H1 (cell line): Measurements from ENCODE around the gene IMPDH1. TPM values are rescaled to one million over a fixed set of nuclear protein-coding genes. Genes with fewer than 3 reads are reported as not detected.

Source experiments
- EGR1 ChIP-seq: IDR thresholded peaks from 2 replicates; pipeline ENCODE4 v1.6.1; 2011; ENCODE audit warnings: low read depth, low read length, borderline replicate concordance
- RNF2 ChIP-seq: fragments of 200-900, 300-1000 bp; sonication (generic); IDR thresholded peaks from 2 replicates; pipeline ENCODE4 v1.7.1; 2016; ENCODE audit warnings: borderline replicate concordance, low read depth, mild to moderate bottlenecking, antibody characterized with exemption, low read length; ENCODE audit not compliant: poor library complexity, severe bottlenecking; ENCODE audit errors: missing control alignments
- TEAD4 ChIP-seq: IDR thresholded peaks from 2 replicates; pipeline ENCODE4 v1.6.1; 2012; ENCODE audit warnings: low read depth, low read length, inconsistent platforms, mixed read lengths
- ZNF274 ChIP-seq: IDR thresholded peaks from 2 replicates; pipeline ENCODE4 v1.7.0; 2012; ENCODE audit warnings: low read length, borderline replicate concordance; ENCODE audit errors: extremely low read depth
- polyA plus RNA-seq, 7 experiments: library from polyadenylated mRNA; depleted of rRNA in 3 of 7; stranded (reverse) in 5 of 7; unstranded in 2 of 7; fragments of >200 nt in 5 of 7; fragments of 200-250 nt in 2 of 7; gene quantifications; 1 replicate in 5 of 7; 2 replicates in 1 of 7; 4 replicates in 1 of 7; pipeline versions ENCODE4 v1.2.1 to v1.2.3, GENCODE V29; 2011 to 2013; ENCODE audit warnings: missing spikeins in 2 of 7, mixed read lengths in 2 of 7
- total RNA-seq: library from RNA; stranded (reverse); fragmentation: NEBNext Ultra II Directional; extraction: Animal tissue kit (Norgen Biotek cat#: 25700); gene quantifications from 2 replicates; pipeline ENCODE4 v1.2.1, GENCODE V29; 2021
- TF ChIP-seq, protein P1 (sequence below): fragments of 300-600 bp; sonication (generic); IDR thresholded peaks from 2 replicates; pipeline ENCODE4 v1.7.1; 2012; ENCODE audit warnings: low read length, moderate library complexity, mild to moderate bottlenecking, inconsistent platforms; ENCODE audit not compliant: insufficient replicate concordance

IMPDH1 gene
- total and polyA plus RNA-seq, 2 of the 8 experiments (the other 6 are each of a cell fraction or from before 2014, with no cell fraction given) = 45.8 TPM

DNA sequence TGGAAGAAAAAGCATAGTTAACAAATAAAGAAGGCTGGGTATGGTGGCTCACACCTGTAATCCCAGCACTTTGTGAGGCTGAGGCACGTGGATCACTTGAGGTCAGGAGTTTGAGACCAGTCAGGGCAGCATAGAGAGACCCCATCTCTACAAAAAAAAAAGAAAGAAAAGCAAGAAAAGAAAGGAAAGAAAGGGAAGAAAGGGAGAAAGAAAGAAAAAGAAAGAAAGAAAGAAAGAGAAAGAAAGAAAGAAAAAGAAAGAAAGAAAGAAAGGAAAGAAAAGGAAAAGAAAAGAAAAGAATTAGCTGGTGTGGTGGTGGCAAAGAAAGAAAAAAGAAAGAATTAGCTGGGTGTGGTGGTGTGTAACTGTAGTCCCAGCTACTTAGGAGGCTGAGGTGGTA, 42.8 kb upstream of the IMPDH1 start (continued):
- TF ChIP-seq RNF2 (no peak), TEAD4 (no peak), ZNF274 (no peak), EGR1 (no peak)
- TF ChIP-seq, protein P1, sequence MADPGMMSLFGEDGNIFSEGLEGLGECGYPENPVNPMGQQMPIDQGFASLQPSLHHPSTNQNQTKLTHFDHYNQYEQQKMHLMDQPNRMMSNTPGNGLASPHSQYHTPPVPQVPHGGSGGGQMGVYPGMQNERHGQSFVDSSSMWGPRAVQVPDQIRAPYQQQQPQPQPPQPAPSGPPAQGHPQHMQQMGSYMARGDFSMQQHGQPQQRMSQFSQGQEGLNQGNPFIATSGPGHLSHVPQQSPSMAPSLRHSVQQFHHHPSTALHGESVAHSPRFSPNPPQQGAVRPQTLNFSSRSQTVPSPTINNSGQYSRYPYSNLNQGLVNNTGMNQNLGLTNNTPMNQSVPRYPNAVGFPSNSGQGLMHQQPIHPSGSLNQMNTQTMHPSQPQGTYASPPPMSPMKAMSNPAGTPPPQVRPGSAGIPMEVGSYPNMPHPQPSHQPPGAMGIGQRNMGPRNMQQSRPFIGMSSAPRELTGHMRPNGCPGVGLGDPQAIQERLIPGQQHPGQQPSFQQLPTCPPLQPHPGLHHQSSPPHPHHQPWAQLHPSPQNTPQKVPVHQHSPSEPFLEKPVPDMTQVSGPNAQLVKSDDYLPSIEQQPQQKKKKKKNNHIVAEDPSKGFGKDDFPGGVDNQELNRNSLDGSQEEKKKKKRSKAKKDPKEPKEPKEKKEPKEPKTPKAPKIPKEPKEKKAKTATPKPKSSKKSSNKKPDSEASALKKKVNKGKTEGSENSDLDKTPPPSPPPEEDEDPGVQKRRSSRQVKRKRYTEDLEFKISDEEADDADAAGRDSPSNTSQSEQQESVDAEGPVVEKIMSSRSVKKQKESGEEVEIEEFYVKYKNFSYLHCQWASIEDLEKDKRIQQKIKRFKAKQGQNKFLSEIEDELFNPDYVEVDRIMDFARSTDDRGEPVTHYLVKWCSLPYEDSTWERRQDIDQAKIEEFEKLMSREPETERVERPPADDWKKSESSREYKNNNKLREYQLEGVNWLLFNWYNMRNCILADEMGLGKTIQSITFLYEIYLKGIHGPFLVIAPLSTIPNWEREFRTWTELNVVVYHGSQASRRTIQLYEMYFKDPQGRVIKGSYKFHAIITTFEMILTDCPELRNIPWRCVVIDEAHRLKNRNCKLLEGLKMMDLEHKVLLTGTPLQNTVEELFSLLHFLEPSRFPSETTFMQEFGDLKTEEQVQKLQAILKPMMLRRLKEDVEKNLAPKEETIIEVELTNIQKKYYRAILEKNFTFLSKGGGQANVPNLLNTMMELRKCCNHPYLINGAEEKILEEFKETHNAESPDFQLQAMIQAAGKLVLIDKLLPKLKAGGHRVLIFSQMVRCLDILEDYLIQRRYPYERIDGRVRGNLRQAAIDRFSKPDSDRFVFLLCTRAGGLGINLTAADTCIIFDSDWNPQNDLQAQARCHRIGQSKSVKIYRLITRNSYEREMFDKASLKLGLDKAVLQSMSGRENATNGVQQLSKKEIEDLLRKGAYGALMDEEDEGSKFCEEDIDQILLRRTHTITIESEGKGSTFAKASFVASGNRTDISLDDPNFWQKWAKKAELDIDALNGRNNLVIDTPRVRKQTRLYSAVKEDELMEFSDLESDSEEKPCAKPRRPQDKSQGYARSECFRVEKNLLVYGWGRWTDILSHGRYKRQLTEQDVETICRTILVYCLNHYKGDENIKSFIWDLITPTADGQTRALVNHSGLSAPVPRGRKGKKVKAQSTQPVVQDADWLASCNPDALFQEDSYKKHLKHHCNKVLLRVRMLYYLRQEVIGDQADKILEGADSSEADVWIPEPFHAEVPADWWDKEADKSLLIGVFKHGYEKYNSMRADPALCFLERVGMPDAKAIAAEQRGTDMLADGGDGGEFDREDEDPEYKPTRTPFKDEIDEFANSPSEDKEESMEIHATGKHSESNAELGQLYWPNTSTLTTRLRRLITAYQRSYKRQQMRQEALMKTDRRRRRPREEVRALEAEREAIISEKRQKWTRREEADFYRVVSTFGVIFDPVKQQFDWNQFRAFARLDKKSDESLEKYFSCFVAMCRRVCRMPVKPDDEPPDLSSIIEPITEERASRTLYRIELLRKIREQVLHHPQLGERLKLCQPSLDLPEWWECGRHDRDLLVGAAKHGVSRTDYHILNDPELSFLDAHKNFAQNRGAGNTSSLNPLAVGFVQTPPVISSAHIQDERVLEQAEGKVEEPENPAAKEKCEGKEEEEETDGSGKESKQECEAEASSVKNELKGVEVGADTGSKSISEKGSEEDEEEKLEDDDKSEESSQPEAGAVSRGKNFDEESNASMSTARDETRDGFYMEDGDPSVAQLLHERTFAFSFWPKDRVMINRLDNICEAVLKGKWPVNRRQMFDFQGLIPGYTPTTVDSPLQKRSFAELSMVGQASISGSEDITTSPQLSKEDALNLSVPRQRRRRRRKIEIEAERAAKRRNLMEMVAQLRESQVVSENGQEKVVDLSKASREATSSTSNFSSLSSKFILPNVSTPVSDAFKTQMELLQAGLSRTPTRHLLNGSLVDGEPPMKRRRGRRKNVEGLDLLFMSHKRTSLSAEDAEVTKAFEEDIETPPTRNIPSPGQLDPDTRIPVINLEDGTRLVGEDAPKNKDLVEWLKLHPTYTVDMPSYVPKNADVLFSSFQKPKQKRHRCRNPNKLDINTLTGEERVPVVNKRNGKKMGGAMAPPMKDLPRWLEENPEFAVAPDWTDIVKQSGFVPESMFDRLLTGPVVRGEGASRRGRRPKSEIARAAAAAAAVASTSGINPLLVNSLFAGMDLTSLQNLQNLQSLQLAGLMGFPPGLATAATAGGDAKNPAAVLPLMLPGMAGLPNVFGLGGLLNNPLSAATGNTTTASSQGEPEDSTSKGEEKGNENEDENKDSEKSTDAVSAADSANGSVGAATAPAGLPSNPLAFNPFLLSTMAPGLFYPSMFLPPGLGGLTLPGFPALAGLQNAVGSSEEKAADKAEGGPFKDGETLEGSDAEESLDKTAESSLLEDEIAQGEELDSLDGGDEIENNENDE = no peak
